Activated CD8-positive, alpha-beta memory T cell treated with anti-CD3 and anti-CD28 coated beads for 4 hours (primary cell): ENCODE measurements around the gene OR10AD1.
A peak's percentile ranks its signal among the peaks of the same experiment; 100 is the strongest.
"Not testable (repeated sequence)": the region's sequence is repeated elsewhere in the genome, so short reads cannot be mapped to it uniquely, and the experiment has no call there.

ENCODE experiments used
- DNase-seq, 2 donors: peaks; one replicate each; pipeline ENCODE4 v3.0.0-alpha.2; 2020; ENCODE audit warnings: low read depth in 2 of 2

OR10AD1 gene

GRCh38 chr12:48203192-48203591 is at the start of gene OR10AD1:
Gene OR10AD1 (minus strand): TSS chr12:48203292. CDS start chr12:48203292, 0 bp downstream.
- no peak for DNase-seq

GRCh38 chr12:48247181-48247966 is 44.3 kb upstream of the OR10AD1 start:
- DNase-seq = no peak

GRCh38 chr12:48237162-48237561 is 34.1 kb upstream of the OR10AD1 start:
- DNase-seq = no peak

GRCh38 chr12:48235796-48236333 is 32.8 kb upstream of the OR10AD1 start:
- DNase-seq = no peak

GRCh38 chr12:48231169-48231958 is 28.3 kb upstream of the OR10AD1 start:
- DNase-seq = not testable (repeated sequence)

- DNase-seq = not testable (repeated sequence)
Observed at GRCh38 chr12:48224533-48224932, 21.4 kb upstream of the OR10AD1 start.

- no peak for DNase-seq
Observed at GRCh38 chr12:48221645-48222044, 18.6 kb upstream of the OR10AD1 start.

GRCh38 chr12:48220701-48221100 is 17.6 kb upstream of the OR10AD1 start:
- no peak for DNase-seq

- no peak for DNase-seq
Observed at GRCh38 chr12:48219631-48220030, 16.5 kb upstream of the OR10AD1 start.

- no peak for DNase-seq
Observed at GRCh38 chr12:48216785-48217184, 13.7 kb upstream of the OR10AD1 start.

GRCh38 chr12:48209495-48209894 is 6.4 kb upstream of the OR10AD1 start:
- not testable (repeated sequence) for DNase-seq

- DNase-seq = no peak
Observed at GRCh38 chr12:48202766-48203165, 326 bp downstream of the OR10AD1 start.

- no peak for DNase-seq
Observed at GRCh38 chr12:48201516-48201915, 1.6 kb downstream of the OR10AD1 start.

GRCh38 chr12:48201091-48201490 is 2.0 kb downstream of the OR10AD1 start:
- no peak for DNase-seq

GRCh38 chr12:48199774-48200221 is 3.3 kb downstream of the OR10AD1 start:
- no peak for DNase-seq

- DNase-seq = no peak
Observed at GRCh38 chr12:48198985-48199384, 4.1 kb downstream of the OR10AD1 start.

- no peak for DNase-seq
Observed at GRCh38 chr12:48198672-48198971, 4.5 kb downstream of the OR10AD1 start.

GRCh38 chr12:48197971-48198671 is 5.0 kb downstream of the OR10AD1 start:
- peak; percentile 81 to 83 for DNase-seq

- no peak for DNase-seq
Observed at GRCh38 chr12:48197549-48197970, 5.5 kb downstream of the OR10AD1 start.

- no peak for DNase-seq
Observed at GRCh38 chr12:48194799-48195201, 8.3 kb downstream of the OR10AD1 start.

GRCh38 chr12:48193623-48194022 is 9.5 kb downstream of the OR10AD1 start:
- DNase-seq = no peak

GRCh38 chr12:48192861-48193260 is 10.2 kb downstream of the OR10AD1 start:
- DNase-seq = no peak
